Measurements from ENCODE around the gene PRR35. TPM values are rescaled to one million over a fixed set of nuclear protein-coding genes. Genes with fewer than 3 reads are reported as not detected.

The PRR35 gene
- total RNA-seq, 2 experiments from 2014 or later: not detected

DNA sequence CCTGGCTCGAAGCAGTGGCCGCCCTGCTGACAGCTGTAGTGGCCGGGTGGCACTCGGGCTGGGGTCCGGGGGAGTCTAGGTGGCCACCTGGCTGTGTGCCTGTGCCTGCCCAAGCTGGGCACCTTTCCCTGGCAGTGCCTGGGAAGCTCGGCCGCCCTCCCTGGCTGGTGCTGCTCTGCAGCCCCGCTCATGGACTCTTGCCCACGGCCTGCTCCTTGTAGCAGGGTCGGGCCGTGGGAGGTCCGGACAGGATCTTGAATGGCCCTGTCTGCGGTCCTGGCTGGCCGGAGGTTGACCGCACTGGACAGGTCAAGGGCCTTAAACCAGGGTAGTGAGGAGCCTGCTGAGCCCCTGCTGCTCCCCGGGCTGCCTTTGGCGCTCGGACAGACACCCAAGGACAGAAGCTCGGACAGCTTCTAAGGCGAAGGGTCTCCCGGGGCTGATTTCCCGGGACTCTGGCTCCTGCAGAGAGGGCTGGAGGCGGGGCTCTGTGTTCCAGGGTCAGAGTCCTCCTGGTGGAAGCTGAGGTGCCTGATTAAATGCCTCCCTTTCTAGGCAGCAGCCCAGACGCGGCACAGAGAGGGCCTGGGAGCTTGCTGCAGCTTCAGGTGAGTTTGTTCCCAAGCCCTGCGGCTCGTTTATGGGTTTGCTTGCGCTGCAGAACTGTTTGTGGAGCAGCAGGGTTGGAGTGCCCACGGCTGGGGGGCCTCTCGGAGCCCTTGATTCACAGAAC is 26.6 kb upstream of the PRR35 start:
- Histone ChIP-seq H3K4me3 (ENCODE audit: low read length) (no peak overlapping the region), H3K36me3 (ENCODE audit: insufficient read depth, low read length) (peaks cover 15% of the 10 kb centered on the region), H3K4me1 (ENCODE audit: insufficient read depth, low read length) (peaks cover 38% of the 10 kb centered on the region), H3K27me3 (ENCODE audit: control insufficient read depth in 1 of 2, insufficient read depth in 2 of 2, low read length in 2 of 2) (no peaks in the 10 kb centered on the region), H3K9me3 (ENCODE audit: control insufficient read depth in 1 of 2, insufficient read depth in 1 of 2, low read length in 2 of 2) (no peaks in the 10 kb centered on the region), H3K27ac (ENCODE audit: low read depth in 1 of 2, low read length in 2 of 2) (no peak overlapping the region)
- intact Hi-C loops (cut with DNase I, micrococcal nuclease): no loop called here
- H3K36me3 Mint-ChIP-seq (ENCODE audit: low read depth): no peaks in the 10 kb centered on the region
- H3K27ac Mint-ChIP-seq: no peak overlapping the region
- TF ChIP-seq, protein P1, sequence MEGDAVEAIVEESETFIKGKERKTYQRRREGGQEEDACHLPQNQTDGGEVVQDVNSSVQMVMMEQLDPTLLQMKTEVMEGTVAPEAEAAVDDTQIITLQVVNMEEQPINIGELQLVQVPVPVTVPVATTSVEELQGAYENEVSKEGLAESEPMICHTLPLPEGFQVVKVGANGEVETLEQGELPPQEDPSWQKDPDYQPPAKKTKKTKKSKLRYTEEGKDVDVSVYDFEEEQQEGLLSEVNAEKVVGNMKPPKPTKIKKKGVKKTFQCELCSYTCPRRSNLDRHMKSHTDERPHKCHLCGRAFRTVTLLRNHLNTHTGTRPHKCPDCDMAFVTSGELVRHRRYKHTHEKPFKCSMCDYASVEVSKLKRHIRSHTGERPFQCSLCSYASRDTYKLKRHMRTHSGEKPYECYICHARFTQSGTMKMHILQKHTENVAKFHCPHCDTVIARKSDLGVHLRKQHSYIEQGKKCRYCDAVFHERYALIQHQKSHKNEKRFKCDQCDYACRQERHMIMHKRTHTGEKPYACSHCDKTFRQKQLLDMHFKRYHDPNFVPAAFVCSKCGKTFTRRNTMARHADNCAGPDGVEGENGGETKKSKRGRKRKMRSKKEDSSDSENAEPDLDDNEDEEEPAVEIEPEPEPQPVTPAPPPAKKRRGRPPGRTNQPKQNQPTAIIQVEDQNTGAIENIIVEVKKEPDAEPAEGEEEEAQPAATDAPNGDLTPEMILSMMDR (IDR thresholded peaks at IDR 0.05): no peak
- no peak overlapping the region for H3K4me3 Mint-ChIP-seq
- no peaks in the 10 kb centered on the region for H3K27me3 Mint-ChIP-seq
- POLR2A ChIA-PET: no interaction called here
- no peaks in the 10 kb centered on the region for H3K9me3 Mint-ChIP-seq
- ATAC-seq (ENCODE audit: poor library complexity) (no peak), DNase-seq (no peak)
- CTCF ChIA-PET: no interaction called here
- H3K4me1 Mint-ChIP-seq (ENCODE audit: low read depth): peaks cover 9% of the 10 kb centered on the region

DNA sequence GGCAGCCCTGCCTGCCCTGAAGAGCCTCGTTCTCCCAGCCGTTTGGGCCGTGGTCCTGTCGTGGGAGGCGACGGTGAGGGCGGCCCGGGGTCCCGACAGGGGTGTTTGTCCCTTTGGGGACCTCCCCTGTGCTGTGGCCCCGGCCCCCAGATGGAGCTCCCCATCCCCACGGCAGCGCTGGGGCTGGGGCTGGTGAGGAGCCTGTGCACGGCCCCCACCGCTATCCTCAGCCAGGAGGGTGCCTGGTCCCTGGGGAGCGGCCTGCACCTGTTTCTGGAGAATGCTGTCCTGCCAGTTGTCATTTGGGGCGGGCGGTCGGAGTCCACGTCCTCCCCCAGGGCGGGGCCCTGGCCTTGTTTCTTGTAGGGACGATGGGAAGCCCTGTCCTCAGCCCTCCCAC is 26.1 kb upstream of the PRR35 start:
- DNase-seq (no peak), ATAC-seq (ENCODE audit: poor library complexity) (no peak)
- Mint-ChIP-seq H3K27ac (no peak overlapping the region), H3K4me3 (no peak overlapping the region), H3K36me3 (ENCODE audit: low read depth) (peaks cover 4% of the 10 kb centered on the region), H3K27me3 (no peaks in the 10 kb centered on the region), H3K9me3 (no peaks in the 10 kb centered on the region), H3K4me1 (ENCODE audit: low read depth) (peaks cover 9% of the 10 kb centered on the region)
- intact Hi-C loops (cut with DNase I, micrococcal nuclease): no loop called here
- ChIA-PET CTCF (no interaction called here), POLR2A (no interaction called here)
- Histone ChIP-seq H3K4me3 (ENCODE audit: low read length) (no peak overlapping the region), H3K27ac (ENCODE audit: low read depth in 1 of 2, low read length in 2 of 2) (no peak overlapping the region), H3K27me3 (ENCODE audit: control insufficient read depth in 1 of 2, insufficient read depth in 2 of 2, low read length in 2 of 2) (no peaks in the 10 kb centered on the region), H3K9me3 (ENCODE audit: control insufficient read depth in 1 of 2, insufficient read depth in 1 of 2, low read length in 2 of 2) (no peaks in the 10 kb centered on the region), H3K4me1 (ENCODE audit: insufficient read depth, low read length) (peaks cover 32% of the 10 kb centered on the region), H3K36me3 (ENCODE audit: insufficient read depth, low read length) (peaks cover 16% of the 10 kb centered on the region)
- TF ChIP-seq, protein P1 (IDR thresholded peaks at IDR 0.05): no peak

DNA sequence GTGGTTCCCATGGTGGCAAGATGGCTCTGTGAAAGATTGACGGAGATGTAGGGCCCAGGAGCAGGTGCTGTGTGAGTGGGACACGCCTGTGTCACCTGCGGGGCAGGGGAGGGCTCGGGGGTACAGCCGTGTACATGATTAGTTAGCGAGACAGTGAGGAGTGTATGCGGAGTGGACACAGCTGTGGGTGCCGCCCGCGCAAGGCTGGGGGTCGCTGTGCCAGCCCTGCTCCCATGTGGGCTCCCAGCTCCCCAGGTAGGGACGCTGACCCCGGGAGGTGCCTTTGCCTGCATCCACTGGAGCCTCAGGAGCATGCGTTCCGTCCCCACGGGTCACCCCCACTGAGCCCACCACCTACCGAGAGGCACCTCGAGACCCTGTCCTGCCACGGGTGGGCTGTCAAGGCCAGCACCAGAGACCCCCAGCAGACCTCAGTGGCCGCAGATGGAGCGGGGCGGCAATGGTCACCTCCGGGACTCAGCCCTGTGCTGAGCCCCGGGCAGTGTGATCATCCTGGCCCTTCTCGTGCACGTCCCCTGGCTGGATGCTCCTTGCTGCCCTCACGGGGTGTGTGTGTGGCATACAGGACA is 25.2 kb upstream of the PRR35 start:
- CTCF ChIA-PET: no interaction called here
- no peaks in the 10 kb centered on the region for H3K27me3 Mint-ChIP-seq
- peaks cover 4% of the 10 kb centered on the region for H3K36me3 Mint-ChIP-seq (ENCODE audit: low read depth)
- H3K4me1 Mint-ChIP-seq (ENCODE audit: low read depth): peaks cover 6% of the 10 kb centered on the region
- no peak overlapping the region for H3K27ac Mint-ChIP-seq
- POLR2A ChIA-PET: no interaction called here
- H3K4me3 ChIP-seq (ENCODE audit: low read length): no peak overlapping the region
- H3K4me1 ChIP-seq (ENCODE audit: insufficient read depth, low read length): peaks cover 24% of the 10 kb centered on the region
- DNase-seq (no peak), ATAC-seq (ENCODE audit: poor library complexity) (no peak)
- H3K9me3 ChIP-seq (ENCODE audit: control insufficient read depth in 1 of 2, insufficient read depth in 1 of 2, low read length in 2 of 2): no peaks in the 10 kb centered on the region
- H3K27ac ChIP-seq (ENCODE audit: low read depth in 1 of 2, low read length in 2 of 2): no peak overlapping the region
- no peaks in the 10 kb centered on the region for H3K27me3 ChIP-seq (ENCODE audit: control insufficient read depth in 1 of 2, insufficient read depth in 2 of 2, low read length in 2 of 2)
- H3K9me3 Mint-ChIP-seq: no peaks in the 10 kb centered on the region
- intact Hi-C loops (cut with DNase I, micrococcal nuclease): no loop called here
- no peak overlapping the region for H3K4me3 Mint-ChIP-seq
- TF ChIP-seq, protein P1 (IDR thresholded peaks at IDR 0.05): no peak
- H3K36me3 ChIP-seq (ENCODE audit: insufficient read depth, low read length): peaks cover 18% of the 10 kb centered on the region

Measured in CD4-positive, alpha-beta T cell (primary cell).